Measurements from ENCODE around the gene ARPC1A.

- TF ChIP-seq TAF1 (IDR thresholded peaks at IDR 0.05; ENCODE audit: borderline replicate concordance, insufficient read depth, low read length), result peak; percentile 55; the same call in 1 of the 2 replicates
- peak; percentile 38; the same call in 1 of the 2 replicates for TF ChIP-seq POLR2AphosphoS5 (IDR thresholded peaks at IDR 0.05; ENCODE audit: low read depth, low read length)
Measured at GRCh38 chr7:99408379-99409191, 82.9 kb downstream of the ARPC1A start, which contains the start of the genes BUD31 and PDAP1.
